Measurements from ENCODE around the gene C14orf93.
A peak's percentile ranks its signal among the peaks of the same experiment; 100 is the strongest.

The C14orf93 gene

GRCh38 chr14:23045419-23046357 lies 35.7 kb upstream of the C14orf93 start:
- DNase-seq, result no peak

GRCh38 chr14:23044840-23045239 lies 34.9 kb upstream of the C14orf93 start:
- no peak for DNase-seq

GRCh38 chr14:23043754-23044153 lies 33.8 kb upstream of the C14orf93 start:
- no peak for DNase-seq

- DNase-seq, result no peak
Measured at GRCh38 chr14:23043145-23043544, 33.2 kb upstream of the C14orf93 start.

- no peak for DNase-seq
Measured at GRCh38 chr14:23042162-23042965, 32.4 kb upstream of the C14orf93 start, which contains the start of gene PSMB11. Gene PSMB11, plus strand, starts transcription at chr14:23042212. Its CDS starts 14 bp downstream, at chr14:23042226.

GRCh38 chr14:23041729-23042128 lies 31.8 kb upstream of the C14orf93 start:
- DNase-seq, result no peak

- no peak for DNase-seq
Measured at GRCh38 chr14:23040100-23040499, 30.2 kb upstream of the C14orf93 start.

- DNase-seq, result peak; percentile 12 to 21
Measured at GRCh38 chr14:23035303-23036144, 25.6 kb upstream of the C14orf93 start.

GRCh38 chr14:23034498-23035302 lies 24.8 kb upstream of the C14orf93 start, which contains the start of gene PSMB5:
Gene PSMB5, minus strand, starts transcription at chr14:23034900. Its CDS starts 19 bp downstream, at chr14:23034881.
- peak; percentile 95 to 96 for DNase-seq

GRCh38 chr14:23033801-23034497 lies 24.0 kb upstream of the C14orf93 start:
- peak; percentile 9 to 18 for DNase-seq

GRCh38 chr14:23033251-23033727 lies 23.3 kb upstream of the C14orf93 start:
- DNase-seq, result no peak

GRCh38 chr14:23030936-23031335 lies 21.0 kb upstream of the C14orf93 start:
- DNase-seq, result no peak

- peak in 1 of 2 donors; percentile 14 for DNase-seq
Measured at GRCh38 chr14:23028799-23029198, 18.9 kb upstream of the C14orf93 start.

GRCh38 chr14:23025151-23025814 lies 15.3 kb upstream of the C14orf93 start:
- no peak for DNase-seq

- DNase-seq, result no peak
Measured at GRCh38 chr14:23024612-23025075, 14.7 kb upstream of the C14orf93 start.

GRCh38 chr14:23023795-23024152 lies 13.8 kb upstream of the C14orf93 start:
- no peak for DNase-seq

- no peak for DNase-seq
Measured at GRCh38 chr14:23023022-23023794, 13.3 kb upstream of the C14orf93 start.

GRCh38 chr14:23021889-23022442 lies 12.0 kb upstream of the C14orf93 start:
- no peak for DNase-seq

GRCh38 chr14:23021434-23021833 lies 11.5 kb upstream of the C14orf93 start:
- DNase-seq, result no peak
